ENCODE measurements around the gene OLFML1. TPM values are rescaled to one million over a fixed set of nuclear protein-coding genes. Genes with fewer than 3 reads are reported as not detected.

OLFML1 gene
- total and polyA plus RNA-seq, 2 donors (not counting 3 experiments of a cell fraction or from before 2014, with no cell fraction given): not detected

GRCh38 chr11:7536100-7536499, 50.8 kb downstream of the OLFML1 start:
- Histone ChIP-seq H3K27ac (ENCODE audit: insufficient read depth, low read depth, low read length) (no peak overlapping the region), H3K4me3 (replicated peaks in 1 of 3; ENCODE audit: insufficient read depth in 1 of 3, low read depth in 1 of 3, low read length in 3 of 3) (no peak overlapping the region), H4K20me1 (replicated peaks; ENCODE audit: control insufficient read depth, extremely low read depth, insufficient read depth, low read length) (no peaks in the 10 kb centered on the region), H3K27me3 (ENCODE audit: control insufficient read depth in 2 of 2, insufficient read depth in 2 of 2, low read length in 2 of 2) (peaks cover 0 to 2% of the 10 kb centered on the region in 2 experiments), H2AFZ (ENCODE audit: low read depth, low read length) (no peak overlapping the region), H3K36me3 (ENCODE audit: control insufficient read depth in 2 of 2, extremely low read depth in 1 of 2, insufficient read depth in 2 of 2, low read length in 2 of 2) (no peaks in the 10 kb centered on the region), H3K9me1 (replicated peaks; ENCODE audit: control insufficient read depth, extremely low read depth, insufficient read depth, low read length) (no peaks in the 10 kb centered on the region), H3K4me1 (ENCODE audit: control insufficient read depth, extremely low read depth, insufficient read depth, low read length) (no peaks in the 10 kb centered on the region), H3K79me2 (ENCODE audit: control insufficient read depth, insufficient read depth, low read length) (no peaks in the 10 kb centered on the region), H3K9ac (replicated peaks; ENCODE audit: extremely low read depth, insufficient read depth, low read length) (no peak overlapping the region), H3K9me3 (replicated peaks; ENCODE audit: control insufficient read depth, insufficient read depth, low read length) (no peaks in the 10 kb centered on the region), H3K4me2 (ENCODE audit: insufficient read depth, low read length) (no peak overlapping the region)
- ChIA-PET POLR2A (no interaction called here), CTCF (no interaction called here)
- BruUV-seq (replicated peaks): no TSS peak
- FAIRE-seq: no peak
- dilution Hi-C loops (cut with MboI; ENCODE audit: extremely low pct_ligation_motif_present, low sequenced_read_pairs) (no loop called here), intact Hi-C loops (cut with micrococcal nuclease) (no loop called here)
- TF ChIP-seq JUN (IDR thresholded peaks at IDR 0.05; ENCODE audit: borderline replicate concordance, insufficient read depth, insufficient read length, low read depth) (no peak), CTCF (IDR thresholded peaks at IDR 0.05; ENCODE audit: extremely low read depth in 1 of 2, insufficient read depth in 1 of 2, low read depth in 1 of 2, low read length in 2 of 2) (peak in 1 of 2 donors; percentile 6)
- DNase-seq (ENCODE audit: low read depth, low spot score): no peak

GRCh38 chr11:7537265-7537664, 52.0 kb downstream of the OLFML1 start:
- no peak overlapping the region for H2AFZ ChIP-seq (ENCODE audit: low read depth, low read length)
- H3K4me3 ChIP-seq (replicated peaks in 1 of 3; ENCODE audit: insufficient read depth in 1 of 3, low read depth in 1 of 3, low read length in 3 of 3): no peak overlapping the region
- no peaks in the 10 kb centered on the region for H4K20me1 ChIP-seq (replicated peaks; ENCODE audit: control insufficient read depth, extremely low read depth, insufficient read depth, low read length)
- no peaks in the 10 kb centered on the region for H3K9me1 ChIP-seq (replicated peaks; ENCODE audit: control insufficient read depth, extremely low read depth, insufficient read depth, low read length)
- BruUV-seq (replicated peaks): no TSS peak
- peaks cover 0 to 5% of the 10 kb centered on the region in 2 experiments for H3K27me3 ChIP-seq (ENCODE audit: control insufficient read depth in 2 of 2, insufficient read depth in 2 of 2, low read length in 2 of 2)
- H3K79me2 ChIP-seq (ENCODE audit: control insufficient read depth, insufficient read depth, low read length): no peaks in the 10 kb centered on the region
- TF ChIP-seq POLR2AphosphoS5 (IDR thresholded peaks at IDR 0.05; ENCODE audit: insufficient read depth, low read depth, low read length) (no peak), FOS (IDR thresholded peaks at IDR 0.05; ENCODE audit: borderline replicate concordance, insufficient read depth, low read length) (no peak), CTCF (IDR thresholded peaks at IDR 0.05; ENCODE audit: extremely low read depth in 1 of 2, insufficient read depth in 1 of 2, low read depth in 1 of 2, low read length in 2 of 2) (no peak)
- no peaks in the 10 kb centered on the region for H3K9me3 ChIP-seq (replicated peaks; ENCODE audit: control insufficient read depth, insufficient read depth, low read length)
- H3K4me2 ChIP-seq (ENCODE audit: insufficient read depth, low read length): no peak overlapping the region
- FAIRE-seq: no peak
- DNase-seq (ENCODE audit: low read depth, low spot score): no peak
- no peak overlapping the region for H3K9ac ChIP-seq (replicated peaks; ENCODE audit: extremely low read depth, insufficient read depth, low read length)
- CTCF ChIA-PET: interaction anchor here (1.0 kb wide), 1 partner anchor 34 kb away, joined by 3 read pairs; no protein-coding TSS in a partner anchor
- dilution Hi-C loops (cut with MboI; ENCODE audit: extremely low pct_ligation_motif_present, low sequenced_read_pairs): no loop called here
- intact Hi-C loops (cut with micrococcal nuclease): no loop called here
- H3K27ac ChIP-seq (ENCODE audit: insufficient read depth, low read depth, low read length): no peak overlapping the region
- POLR2A ChIA-PET: no interaction called here
- H3K4me1 ChIP-seq (ENCODE audit: control insufficient read depth, extremely low read depth, insufficient read depth, low read length): no peaks in the 10 kb centered on the region
- no peaks in the 10 kb centered on the region for H3K36me3 ChIP-seq (ENCODE audit: control insufficient read depth in 2 of 2, extremely low read depth in 1 of 2, insufficient read depth in 2 of 2, low read length in 2 of 2)
